HG03521 (cell line): Measurements from ENCODE around the gene CACNA1I.
"Not testable (repeated sequence)": the region's sequence is repeated elsewhere in the genome, so short reads cannot be mapped to it uniquely, and the experiment has no call there.

Experiments used
- ATAC-seq: cut with Tn5 transposase; IDR thresholded peaks from one replicate; pipeline ENCODE4 v1.9.1; 2021; ENCODE audit warnings: mild to moderate bottlenecking, moderate library complexity; ENCODE audit not compliant: unreplicated experiment

CACNA1I gene

DNA sequence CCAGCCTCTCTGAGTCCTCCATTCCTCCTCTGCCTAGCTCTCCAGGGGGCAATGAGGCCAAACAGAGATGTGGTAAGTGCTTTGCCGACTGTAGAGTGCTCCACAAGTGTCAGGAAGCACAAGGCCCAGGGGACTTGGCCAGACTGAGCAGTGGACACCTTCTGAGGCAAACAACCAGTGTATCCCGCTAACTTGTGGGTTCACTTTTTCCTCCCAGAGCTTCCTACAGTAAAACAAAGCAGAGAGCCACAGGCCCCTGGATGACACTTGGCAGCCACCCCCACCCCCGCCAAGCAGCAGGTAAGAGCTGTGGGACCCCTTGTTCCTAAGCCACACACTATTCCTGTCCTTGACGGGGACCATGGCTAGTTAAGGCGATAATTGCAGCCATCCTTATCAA lies 160.9 kb downstream of the CACNA1I start:
- ATAC-seq: no peak

DNA sequence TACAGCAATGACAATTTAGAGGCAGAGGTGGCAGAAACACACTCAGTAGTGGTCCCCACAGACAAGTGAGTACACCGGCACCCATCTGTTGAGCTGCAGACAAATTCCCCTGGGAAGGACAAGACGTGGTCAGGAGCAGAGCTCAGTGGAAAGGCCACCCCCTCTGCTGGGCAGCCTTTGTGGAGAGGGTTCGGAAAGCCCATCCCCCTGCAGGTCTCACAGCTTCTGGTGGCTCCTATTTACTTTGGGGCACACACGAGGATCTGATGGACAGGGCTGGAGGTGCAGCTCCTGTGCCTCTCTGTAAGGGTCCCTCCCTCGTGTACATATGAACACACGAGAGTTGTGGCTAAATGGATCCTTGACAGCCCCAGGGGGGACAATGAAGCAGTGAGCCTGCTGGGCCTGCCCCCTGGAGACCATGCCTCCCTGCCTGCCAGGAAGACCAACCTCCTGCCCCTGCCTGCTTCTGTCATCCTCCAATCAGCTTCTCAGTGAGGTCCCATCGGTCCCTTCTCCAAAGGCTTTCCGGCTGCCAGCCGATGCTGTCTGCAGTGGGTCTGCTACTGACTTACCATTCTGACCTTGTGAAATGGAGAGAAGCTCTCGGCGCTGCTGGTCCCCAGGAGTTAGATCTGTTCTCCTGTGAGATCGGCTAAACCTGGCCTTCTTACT lies 161.5 kb downstream of the CACNA1I start:
- ATAC-seq: no peak

DNA sequence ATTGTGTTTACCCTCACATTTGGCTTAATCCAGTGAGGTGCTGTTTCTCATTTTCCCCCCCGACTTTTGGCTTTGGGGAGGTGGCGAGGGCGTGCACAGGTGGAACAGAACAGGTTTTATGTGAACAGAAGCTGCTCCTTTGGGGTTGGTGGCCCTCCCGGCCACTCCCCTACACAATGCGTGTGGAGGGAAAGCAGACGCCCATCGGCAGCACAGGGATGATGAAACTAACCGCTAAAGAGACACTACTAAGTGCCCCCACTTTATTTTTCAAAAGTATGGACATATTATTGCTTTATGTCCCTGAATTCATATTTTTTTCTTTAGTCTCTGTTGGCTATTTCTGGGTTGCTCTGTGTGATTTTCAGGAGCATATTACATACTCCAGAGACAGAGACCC lies 162.1 kb downstream of the CACNA1I start:
- ATAC-seq: no peak

DNA sequence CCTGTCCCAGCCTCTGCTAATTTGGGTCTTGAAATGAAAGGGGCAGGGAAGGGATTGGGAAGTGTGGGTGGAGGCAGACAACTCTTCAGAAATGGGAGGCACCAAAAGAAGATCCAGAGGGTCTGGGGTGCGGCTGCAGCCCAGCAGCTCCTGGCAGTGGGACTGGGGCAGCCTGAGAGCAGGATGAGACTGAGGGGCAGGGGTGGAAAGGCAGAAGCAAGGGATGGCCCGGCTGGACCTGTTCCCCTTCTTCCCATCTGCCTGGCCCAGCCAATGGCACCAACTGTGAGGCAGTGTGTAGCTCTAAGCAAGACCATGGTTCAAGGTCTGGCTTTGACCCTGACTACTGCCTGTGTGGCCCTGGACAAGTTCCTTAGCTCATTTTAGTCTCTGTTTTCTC lies 162.6 kb downstream of the CACNA1I start:
- no peak for ATAC-seq

DNA sequence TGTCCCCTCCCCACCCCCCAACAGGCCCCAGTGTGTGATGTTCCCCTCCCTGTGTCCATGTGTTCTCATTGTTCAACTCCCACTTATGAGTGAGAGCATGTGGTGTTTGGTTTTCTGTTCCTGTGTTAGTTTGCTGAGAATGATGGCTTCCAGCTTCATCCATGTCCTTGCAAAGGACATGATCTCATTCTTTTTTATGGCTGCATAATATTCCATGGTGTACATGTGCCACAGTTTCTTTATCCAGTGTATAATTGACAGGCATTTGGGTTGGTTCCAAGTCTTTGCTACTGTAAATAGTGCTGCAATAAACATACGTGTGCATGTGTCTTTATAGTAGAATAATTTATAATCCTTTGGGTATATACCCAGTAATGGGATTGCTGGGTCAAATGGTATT lies 163.5 kb downstream of the CACNA1I start:
- ATAC-seq: not testable (repeated sequence)

DNA sequence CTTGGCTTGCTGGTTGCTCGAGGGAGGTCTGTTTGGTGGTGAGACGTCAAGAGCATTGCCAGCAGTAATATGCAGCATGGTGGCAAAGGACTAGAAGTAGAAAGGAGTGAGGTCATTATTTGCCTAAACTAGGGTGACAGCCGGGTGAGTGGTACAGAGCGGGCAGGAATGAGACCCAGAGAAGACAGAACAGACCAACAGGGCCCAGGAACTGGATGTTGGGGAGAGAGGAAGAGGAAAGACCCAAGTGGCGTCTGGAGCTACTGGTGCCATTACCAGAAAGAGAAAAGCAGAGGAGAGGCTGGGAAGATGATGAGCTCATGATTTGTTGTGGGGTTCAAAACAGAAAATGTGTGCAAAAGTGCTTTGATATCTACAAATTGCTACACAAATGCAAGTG lies 164.3 kb downstream of the CACNA1I start:
- ATAC-seq: no peak

DNA sequence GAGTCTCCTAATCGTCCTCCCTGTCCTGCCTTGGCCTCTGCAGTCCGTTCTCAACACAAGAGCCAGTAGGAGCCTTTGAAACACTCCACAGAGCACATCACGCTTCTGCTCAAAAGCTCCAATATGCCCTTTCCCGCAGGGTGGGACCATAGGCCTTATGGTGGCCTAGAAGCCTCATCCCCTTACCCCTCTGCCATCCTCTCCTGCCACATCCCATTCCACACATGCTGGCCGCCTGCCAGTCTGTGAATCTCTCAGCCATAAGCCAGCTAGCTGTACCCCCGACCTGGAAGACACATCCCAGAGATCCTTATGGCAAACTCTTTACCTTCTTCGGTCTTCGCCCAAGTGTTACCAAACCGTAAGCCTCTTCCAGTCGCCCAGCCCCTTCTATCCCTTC lies 165.2 kb downstream of the CACNA1I start:
- no peak for ATAC-seq

DNA sequence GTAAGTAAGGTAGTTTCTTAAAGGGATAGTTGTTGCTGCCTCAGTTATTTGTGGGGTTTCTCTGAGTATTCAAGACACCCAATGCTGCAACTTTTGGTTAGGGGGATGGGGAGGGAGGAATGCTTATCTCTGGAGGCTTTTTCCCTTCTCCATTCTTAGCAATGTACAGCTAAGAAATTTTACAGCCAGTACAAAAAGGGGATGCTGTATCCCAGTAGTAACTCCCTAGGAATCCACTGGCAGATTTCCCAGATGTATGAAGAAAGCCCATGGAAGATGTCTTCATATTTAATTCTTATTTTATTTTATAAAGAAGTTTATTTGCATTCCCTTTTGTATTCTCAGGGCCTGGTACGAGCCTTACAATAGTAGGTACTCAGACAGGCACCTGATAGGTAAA lies 168.2 kb downstream of the CACNA1I start:
- ATAC-seq: no peak
